Measurements from ENCODE around the gene COPG1.
"Not testable (repeated sequence)": the region's sequence is repeated elsewhere in the genome, so short reads cannot be mapped to it uniquely, and the experiment has no call there.

COPG1 gene

DNA sequence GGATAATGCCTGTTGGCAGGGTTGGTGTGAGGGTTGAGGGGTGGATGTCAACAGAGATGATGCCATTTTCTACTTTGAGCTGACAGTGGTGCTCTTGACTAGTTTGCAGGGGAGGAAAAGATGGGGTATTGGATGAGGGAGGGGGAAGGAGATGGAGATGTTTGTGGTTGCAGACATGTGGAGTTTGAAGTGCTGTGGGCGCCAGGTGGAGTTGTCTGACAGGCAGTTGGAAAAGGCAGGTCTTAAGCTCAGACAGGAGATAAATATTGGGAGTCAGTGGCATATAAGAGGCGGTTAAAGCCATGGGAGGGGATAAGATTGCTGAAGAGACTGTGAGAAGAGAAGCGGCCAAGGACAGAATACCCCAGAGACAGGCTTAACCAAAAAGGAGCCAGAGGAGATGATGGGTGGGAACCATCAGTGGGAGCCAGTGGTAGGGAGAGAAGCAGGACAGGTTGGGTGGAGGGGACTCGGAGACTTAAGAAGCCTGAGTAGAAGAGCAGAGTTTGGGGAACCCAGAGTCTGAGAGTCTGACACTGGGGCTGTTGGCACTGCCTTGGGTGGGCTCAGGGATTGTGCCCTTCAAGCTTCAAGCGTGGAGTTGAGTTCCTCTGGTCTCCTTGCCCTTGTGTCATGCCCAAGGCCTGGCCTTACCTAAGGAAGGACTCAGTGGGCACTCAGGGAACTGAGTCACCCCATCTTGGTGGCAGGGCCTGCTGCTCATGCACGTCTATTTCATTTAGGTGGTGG, 13.9 kb downstream of the COPG1 start:
- H4K20me1 ChIP-seq, result peaks cover 0 to 92% (median 36%) of the 10 kb centered on the region in 11 experiments; a peak in 16 of 22 replicates
- no peak overlapping the region for H3K27ac ChIP-seq
- peaks cover 99 to 100% (median 100%) of the 10 kb centered on the region in 11 experiments for H3K36me3 ChIP-seq

DNA sequence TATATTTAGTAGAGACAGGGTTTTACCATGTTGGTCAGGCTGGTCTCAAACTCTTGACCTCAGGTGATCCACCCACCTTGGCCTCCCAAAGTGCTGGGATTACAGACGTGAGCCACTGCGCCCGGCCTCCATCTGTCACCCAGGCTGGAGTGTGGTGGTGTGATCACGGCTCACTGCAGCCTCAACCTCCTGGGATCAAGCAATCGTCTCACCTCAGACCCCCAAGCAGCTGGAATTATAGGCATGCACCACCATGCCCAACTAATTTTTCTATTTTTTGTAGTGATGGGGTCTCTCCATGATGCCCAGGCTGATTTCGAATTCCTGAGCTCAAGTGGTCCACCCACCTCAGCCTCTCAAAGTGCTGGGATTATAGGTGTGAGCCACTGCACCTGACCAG, 15.6 kb downstream of the COPG1 start:
- Histone ChIP-seq H4K20me1 (peaks cover 0 to 90% (median 36%) of the 10 kb centered on the region in 11 experiments; a peak in 16 of 22 replicates), H3K36me3 (peaks cover 99 to 100% (median 100%) of the 10 kb centered on the region in 11 experiments)
- not testable (repeated sequence) for H3K4me2 ChIP-seq; H3K27ac ChIP-seq; H3K4me3 ChIP-seq; H3K9ac ChIP-seq; H3K27me3 ChIP-seq; H3K4me1 ChIP-seq; H3K9me3 ChIP-seq (replicated peaks in 1 of 11)

More for the DNA sequence above, 13.9 kb downstream of the COPG1 start:
- no peaks in the 10 kb centered on the region for H3K9me3 ChIP-seq (replicated peaks in 1 of 11)
- H3K4me2 ChIP-seq, result no peak overlapping the region
- H3K9ac ChIP-seq, result peak overlapping the region in 1 of 11 experiments; percentile 18; a peak in 1 of 22 replicates
- no peaks in the 10 kb centered on the region; a peak in 1 of 20 replicates for H3K4me1 ChIP-seq
- H3K4me3 ChIP-seq, result no peak overlapping the region
- TF ChIP-seq Cebpa-rat (IDR thresholded peaks at IDR 0.05), result no peak
- no peaks in the 10 kb centered on the region for H3K27me3 ChIP-seq

DNA sequence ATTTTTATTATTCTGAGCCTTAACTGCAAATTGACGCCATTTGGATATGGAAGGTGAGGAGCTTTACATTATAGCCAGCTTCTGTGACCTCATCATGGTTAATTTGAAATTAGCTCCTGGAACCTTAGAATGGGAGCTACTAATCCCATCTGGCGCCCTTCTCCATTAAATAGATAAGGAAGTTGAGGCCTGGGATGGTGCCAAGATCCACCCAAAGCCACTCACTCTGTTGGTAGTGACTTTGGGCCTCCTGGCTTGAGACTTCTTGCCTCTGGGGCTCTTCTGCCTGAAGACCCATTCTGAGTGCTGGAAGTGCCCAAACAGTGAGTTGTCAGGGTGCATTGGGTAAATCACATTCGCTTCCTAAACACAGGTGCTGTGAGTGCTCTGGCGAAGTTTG, 17.2 kb downstream of the COPG1 start:
- Histone ChIP-seq H3K9ac (no peak overlapping the region), H3K9me3 (replicated peaks in 1 of 11) (no peaks in the 10 kb centered on the region), H3K4me2 (no peak overlapping the region), H3K4me3 (no peak overlapping the region), H3K27ac (no peak overlapping the region), H3K36me3 (peaks cover 99 to 100% (median 100%) of the 10 kb centered on the region in 11 experiments), H4K20me1 (peaks cover 0 to 83% (median 32%) of the 10 kb centered on the region in 11 experiments; a peak in 16 of 22 replicates), H3K4me1 (peaks cover 1 to 5% (median 3%) of the 10 kb centered on the region in 10 experiments; a peak in 19 of 20 replicates), H3K27me3 (no peaks in the 10 kb centered on the region)
- TF ChIP-seq Cebpa-rat (IDR thresholded peaks at IDR 0.05), result no peak

DNA sequence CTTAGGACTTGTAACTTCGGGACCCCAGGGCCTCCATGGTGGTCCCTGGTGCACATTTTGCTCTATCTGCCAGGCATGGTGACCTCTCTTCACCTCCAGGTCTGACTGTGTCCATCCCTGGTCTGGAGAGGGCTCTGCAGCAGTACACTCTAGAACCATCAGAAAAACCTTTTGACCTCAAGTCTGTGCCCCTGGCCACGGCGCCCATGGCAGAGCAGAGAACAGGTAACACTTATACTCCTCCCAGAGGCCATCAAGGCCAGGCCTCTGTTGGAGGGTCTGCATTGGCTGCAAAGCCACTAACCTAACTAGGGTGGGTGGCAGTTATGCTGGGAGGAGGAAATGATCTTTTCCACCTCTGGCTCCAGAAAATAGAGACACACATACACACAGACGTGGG, 19.0 kb downstream of the COPG1 start:
- H3K9ac ChIP-seq, result no peak overlapping the region
- peaks cover 99 to 100% (median 100%) of the 10 kb centered on the region in 11 experiments for H3K36me3 ChIP-seq
- peaks cover 15 to 21% (median 19%) of the 10 kb centered on the region in 10 experiments for H3K4me1 ChIP-seq
- H3K4me2 ChIP-seq, result no peak overlapping the region
- no peaks in the 10 kb centered on the region for H3K27me3 ChIP-seq
- H4K20me1 ChIP-seq, result peaks cover 0 to 81% (median 21%) of the 10 kb centered on the region in 11 experiments; a peak in 16 of 22 replicates
- no peak overlapping the region for H3K27ac ChIP-seq
- no peak for TF ChIP-seq Cebpa-rat (IDR thresholded peaks at IDR 0.05)
- H3K9me3 ChIP-seq (replicated peaks in 1 of 11), result no peaks in the 10 kb centered on the region
- H3K4me3 ChIP-seq, result no peak overlapping the region

DNA sequence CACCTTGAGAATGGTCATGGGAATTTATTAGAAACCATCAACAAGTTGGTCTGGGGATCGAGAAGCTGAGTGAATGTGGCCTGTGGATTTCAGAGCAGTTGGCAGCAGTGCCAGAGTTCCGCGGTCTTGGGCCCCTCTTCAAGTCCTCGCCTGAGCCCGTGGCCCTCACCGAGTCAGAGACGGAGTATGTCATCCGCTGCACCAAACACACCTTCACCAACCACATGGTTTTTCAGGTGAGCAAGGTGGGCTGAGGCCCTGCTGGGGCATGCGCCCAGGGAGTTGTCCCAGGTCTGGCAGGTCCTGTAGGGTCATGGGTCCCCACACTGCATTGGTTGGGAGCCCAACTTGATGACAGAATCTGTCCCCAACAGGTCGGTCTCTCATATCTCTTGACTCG, 22.3 kb downstream of the COPG1 start:
- no peak for TF ChIP-seq Cebpa-rat (IDR thresholded peaks at IDR 0.05)
- H3K4me2 ChIP-seq, result peak overlapping the region in 10 of 11 experiments; percentile 4 to 98 (median 47); a peak in 12 of 22 replicates
- peaks cover 21 to 54% (median 52%) of the 10 kb centered on the region in 10 experiments for H3K4me1 ChIP-seq
- H3K4me3 ChIP-seq, result no peak overlapping the region
- no peaks in the 10 kb centered on the region for H3K9me3 ChIP-seq (replicated peaks in 1 of 11)
- H4K20me1 ChIP-seq, result peaks cover 0 to 74% (median 9%) of the 10 kb centered on the region in 11 experiments; a peak in 10 of 22 replicates
- peak overlapping the region in 2 of 11 experiments; percentile 11 to 44; a peak in 4 of 22 replicates for H3K9ac ChIP-seq
- H3K36me3 ChIP-seq, result peaks cover 88 to 100% (median 96%) of the 10 kb centered on the region in 11 experiments
- H3K27ac ChIP-seq, result no peak overlapping the region
- H3K27me3 ChIP-seq, result no peaks in the 10 kb centered on the region

DNA sequence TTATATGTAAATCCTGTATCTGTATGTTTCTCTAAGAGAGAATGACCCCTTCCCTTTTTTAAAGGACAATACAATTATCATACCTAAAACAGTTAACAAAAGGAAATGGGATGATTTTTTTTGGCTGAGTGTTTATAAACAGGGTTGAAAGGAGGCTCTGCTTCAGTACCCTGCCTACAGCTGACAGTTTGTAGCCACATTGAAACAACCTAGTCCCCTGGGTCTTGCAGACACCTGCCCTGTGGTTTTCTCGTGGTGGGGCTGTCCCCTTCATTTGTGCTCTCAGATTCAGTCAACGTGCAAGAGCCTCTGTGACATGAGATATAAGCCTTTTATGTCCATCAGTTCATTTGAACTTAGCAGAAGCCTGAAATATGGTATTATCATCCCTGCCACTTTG, 27.0 kb downstream of the COPG1 start:
- Histone ChIP-seq H3K9me3 (replicated peaks in 1 of 11) (no peaks in the 10 kb centered on the region), H3K4me3 (peak overlapping the region in 5 of 10 experiments; percentile 12 to 92 (median 89); a peak in 5 of 20 replicates), H3K36me3 (peaks cover 46 to 65% (median 57%) of the 10 kb centered on the region in 11 experiments), H3K4me1 (peaks cover 52 to 90% (median 87%) of the 10 kb centered on the region in 10 experiments), H3K27me3 (no peaks in the 10 kb centered on the region), H3K9ac (peak overlapping the region in 9 of 11 experiments; percentile 8 to 98 (median 96); a peak in 16 of 22 replicates), H3K27ac (peak overlapping the region in 8 of 11 experiments; percentile 35 to 97 (median 95); a peak in 15 of 22 replicates), H3K4me2 (peak overlapping the region in 9 of 11 experiments; percentile 89 to 98 (median 95); a peak in 17 of 22 replicates), H4K20me1 (peaks cover 0 to 62% (median 10%) of the 10 kb centered on the region in 11 experiments; a peak in 11 of 22 replicates)
- TF ChIP-seq Cebpa-rat (IDR thresholded peaks at IDR 0.05), result no peak

DNA sequence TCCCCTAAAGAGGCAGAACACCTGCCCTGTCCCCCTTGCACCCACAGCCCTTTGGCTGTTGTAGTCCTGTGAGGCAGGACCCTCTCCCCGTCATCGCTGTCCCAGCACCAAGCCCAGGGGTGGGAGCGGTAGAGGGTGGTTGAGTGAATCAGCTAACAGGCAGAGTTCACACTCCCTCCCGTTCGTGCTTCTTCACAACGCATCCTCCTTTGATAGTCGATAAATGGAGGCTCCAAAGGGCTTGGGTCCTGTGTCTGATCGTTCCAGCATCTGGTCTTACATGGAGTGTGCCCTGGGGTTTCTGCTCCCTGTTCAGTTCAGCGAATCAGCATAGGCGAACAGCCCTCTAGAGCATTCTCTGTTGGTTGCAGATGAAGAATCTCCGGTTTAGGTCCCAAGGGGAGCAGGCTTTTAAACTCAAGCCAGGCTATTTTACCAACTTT, 28.4 kb downstream of the COPG1 start:
- Histone ChIP-seq H3K36me3 (peaks cover 31 to 51% (median 43%) of the 10 kb centered on the region in 11 experiments), H3K4me2 (peak overlapping the region; percentile 89 to 98 (median 95)), H3K4me1 (peaks cover 52 to 91% (median 87%) of the 10 kb centered on the region in 10 experiments), H3K27ac (peak overlapping the region; percentile 38 to 97 (median 95); a peak in 21 of 22 replicates), H3K9me3 (replicated peaks in 1 of 11) (no peaks in the 10 kb centered on the region), H3K9ac (peak overlapping the region; percentile 90 to 98 (median 96)), H4K20me1 (peaks cover 0 to 47% (median 7%) of the 10 kb centered on the region in 11 experiments; a peak in 12 of 22 replicates), H3K27me3 (no peaks in the 10 kb centered on the region), H3K4me3 (peak overlapping the region; percentile 89 to 97 (median 92))
- no peak for TF ChIP-seq Cebpa-rat (IDR thresholded peaks at IDR 0.05)

DNA sequence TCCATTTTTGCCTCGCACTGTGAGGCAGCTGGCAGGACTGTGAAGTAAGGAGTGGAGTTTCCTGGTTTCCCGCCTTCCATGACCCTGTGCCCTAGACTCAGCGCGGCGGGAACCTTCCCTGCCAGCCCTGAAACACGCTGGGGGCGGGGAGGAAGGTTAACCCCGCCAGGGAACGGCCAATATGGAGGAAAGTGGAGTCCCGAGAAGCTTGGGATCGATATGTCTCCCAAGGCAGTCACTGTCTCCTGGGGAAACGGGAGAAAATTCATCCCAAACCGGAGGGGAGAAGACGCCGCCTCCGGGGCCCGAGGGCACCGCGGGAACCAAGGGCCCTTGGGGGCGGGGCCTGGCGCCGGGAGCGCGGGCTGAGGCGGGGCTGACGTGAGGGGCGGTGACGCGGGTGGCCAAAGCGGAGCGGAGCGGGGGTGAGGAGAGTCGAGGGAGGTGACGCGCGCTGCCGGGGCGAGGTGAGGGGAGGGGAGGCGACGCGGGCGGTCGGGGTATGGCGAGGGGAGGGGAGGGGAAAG, 29.1 kb downstream of the COPG1 start, which contains the start of gene HMCES:
Gene HMCES (plus strand): TSS at position 432 of the 527 bp plus-strand sequence. CDS start 863 bp downstream, outside the sequence.
- peak within 1 kb of the TSS; percentile 80 to 97 (median 95) for H3K27ac ChIP-seq

More for the DNA sequence above, 29.1 kb downstream of the COPG1 start, which contains the start of gene HMCES:
- Histone ChIP-seq H3K4me2 (peak within 1 kb of the TSS; percentile 89 to 98 (median 95)), H3K9ac (peak within 1 kb of the TSS; percentile 90 to 98 (median 96)), H3K9me3 (replicated peaks in 1 of 11) (no peaks in the 10 kb centered on the region), H3K36me3 (peaks cover 29 to 47% (median 37%) of the 10 kb centered on the region in 11 experiments), H3K27me3 (no peaks in the 10 kb centered on the region), H3K4me1 (peaks cover 57 to 91% (median 89%) of the 10 kb centered on the region in 10 experiments), H4K20me1 (peaks cover 0 to 48% (median 14%) of the 10 kb centered on the region in 11 experiments; a peak in 14 of 22 replicates), H3K4me3 (peak within 1 kb of the TSS; percentile 89 to 97 (median 92))
- TF ChIP-seq Cebpa-rat (IDR thresholded peaks at IDR 0.05), result no peak

All from BLaER1 treated with 17β-estradiol and CSF1 and Interleukin-3, amounts not matched to agents 10 nM and 100 nM (cell line).